GM12892 (cell line): ENCODE data around the gene DVL3.

Source experiments
- POLR2A ChIP-seq: IDR thresholded peaks from 2 replicates; pipeline ENCODE4 v1.6.1; 2011; ENCODE audit warnings: low read depth, low read length, control low read depth
- POLR2AphosphoS5 ChIP-seq: IDR thresholded peaks from 2 replicates; pipeline ENCODE4 v1.6.1; 2011; ENCODE audit warnings: low read depth, low read length, control low read depth
- TAF1 ChIP-seq: IDR thresholded peaks from 2 replicates; pipeline ENCODE4 v1.6.1; 2011; ENCODE audit warnings: low read depth, mild to moderate bottlenecking, control low read depth, low read length, borderline replicate concordance

- no peak for TF ChIP-seq POLR2A
- no peak for TF ChIP-seq TAF1
- TF ChIP-seq POLR2AphosphoS5, result no peak
These were observed 32.9 kb downstream of the DVL3 start for GRCh38 chr3:184188080-184188479.
